ENCODE results near the gene DSCAML1. TPM values are rescaled to one million over a fixed set of nuclear protein-coding genes. Genes with fewer than 3 reads are reported as not detected.

DSCAML1 gene
- total and polyA plus RNA-seq, 8 donors, result 0.08 to 2.9 (median 0.45) TPM

DNA sequence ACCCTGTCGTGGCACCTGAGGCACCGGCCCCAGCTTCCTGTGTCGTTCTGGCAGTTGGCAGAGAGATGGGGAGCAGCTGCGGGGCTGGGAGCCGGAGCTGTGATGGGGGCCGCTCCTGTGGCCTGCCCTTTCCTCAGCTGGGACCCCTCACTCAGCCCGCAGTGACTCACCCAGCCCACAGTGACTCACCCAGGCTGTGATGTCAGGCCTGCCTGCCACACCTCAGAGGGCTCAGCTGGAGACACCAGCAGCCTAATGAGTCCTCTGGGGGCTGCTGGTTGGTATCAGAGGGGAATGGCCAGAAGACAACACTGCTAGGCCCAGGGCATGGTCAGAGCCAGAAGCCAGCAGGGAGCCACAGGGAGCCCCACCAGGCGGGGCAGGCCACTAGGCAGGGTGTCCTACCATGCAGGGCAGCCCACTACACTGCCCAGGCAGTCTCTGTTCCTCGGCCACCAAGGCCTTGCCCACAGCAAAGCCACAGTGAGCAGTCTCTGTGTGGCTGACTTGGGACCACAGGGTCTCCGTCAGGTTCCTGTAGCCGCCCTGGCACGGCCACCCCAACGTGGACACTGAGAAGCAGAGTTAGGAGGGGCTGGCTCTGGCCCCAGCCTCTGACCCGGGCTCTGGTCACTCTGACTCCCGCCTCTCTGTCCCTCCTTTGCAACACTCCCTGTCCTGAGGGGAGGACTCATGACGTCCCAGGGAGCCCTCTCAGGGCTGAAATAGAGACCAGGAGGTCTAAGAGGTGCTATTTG lies 31.8 kb upstream of the DSCAML1 start:
- 62 to 82% (median 64%) methylated on average over 4 to 16 of the region's 16 CpGs for WGBS, 5 donors
- Histone ChIP-seq H3K27ac (peak overlapping the region; percentile 39 to 73 (median 59)), H3K4me3 (no peak overlapping the region), H3K4me1 (peaks cover 19 to 67% (median 51%) of the 10 kb centered on the region in 4 donors), H3K36me3 (no peaks in the 10 kb centered on the region), H3K27me3 (peaks cover 0 to 15% (median 0%) of the 10 kb centered on the region in 3 donors), H3K9me3 (no peaks in the 10 kb centered on the region)
- DNase-seq, result peak; percentile 42 to 86
- intact Hi-C loops (cut with DNase I; ENCODE audit: low total_unique reads), result no loop called here
- TF ChIP-seq, protein P1, sequence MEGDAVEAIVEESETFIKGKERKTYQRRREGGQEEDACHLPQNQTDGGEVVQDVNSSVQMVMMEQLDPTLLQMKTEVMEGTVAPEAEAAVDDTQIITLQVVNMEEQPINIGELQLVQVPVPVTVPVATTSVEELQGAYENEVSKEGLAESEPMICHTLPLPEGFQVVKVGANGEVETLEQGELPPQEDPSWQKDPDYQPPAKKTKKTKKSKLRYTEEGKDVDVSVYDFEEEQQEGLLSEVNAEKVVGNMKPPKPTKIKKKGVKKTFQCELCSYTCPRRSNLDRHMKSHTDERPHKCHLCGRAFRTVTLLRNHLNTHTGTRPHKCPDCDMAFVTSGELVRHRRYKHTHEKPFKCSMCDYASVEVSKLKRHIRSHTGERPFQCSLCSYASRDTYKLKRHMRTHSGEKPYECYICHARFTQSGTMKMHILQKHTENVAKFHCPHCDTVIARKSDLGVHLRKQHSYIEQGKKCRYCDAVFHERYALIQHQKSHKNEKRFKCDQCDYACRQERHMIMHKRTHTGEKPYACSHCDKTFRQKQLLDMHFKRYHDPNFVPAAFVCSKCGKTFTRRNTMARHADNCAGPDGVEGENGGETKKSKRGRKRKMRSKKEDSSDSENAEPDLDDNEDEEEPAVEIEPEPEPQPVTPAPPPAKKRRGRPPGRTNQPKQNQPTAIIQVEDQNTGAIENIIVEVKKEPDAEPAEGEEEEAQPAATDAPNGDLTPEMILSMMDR (IDR thresholded peaks at IDR 0.05), result no peak
- TF ChIP-seq POLR2AphosphoS5 (IDR thresholded peaks at IDR 0.05), result peak in 1 of 3 donors; percentile 50

DNA sequence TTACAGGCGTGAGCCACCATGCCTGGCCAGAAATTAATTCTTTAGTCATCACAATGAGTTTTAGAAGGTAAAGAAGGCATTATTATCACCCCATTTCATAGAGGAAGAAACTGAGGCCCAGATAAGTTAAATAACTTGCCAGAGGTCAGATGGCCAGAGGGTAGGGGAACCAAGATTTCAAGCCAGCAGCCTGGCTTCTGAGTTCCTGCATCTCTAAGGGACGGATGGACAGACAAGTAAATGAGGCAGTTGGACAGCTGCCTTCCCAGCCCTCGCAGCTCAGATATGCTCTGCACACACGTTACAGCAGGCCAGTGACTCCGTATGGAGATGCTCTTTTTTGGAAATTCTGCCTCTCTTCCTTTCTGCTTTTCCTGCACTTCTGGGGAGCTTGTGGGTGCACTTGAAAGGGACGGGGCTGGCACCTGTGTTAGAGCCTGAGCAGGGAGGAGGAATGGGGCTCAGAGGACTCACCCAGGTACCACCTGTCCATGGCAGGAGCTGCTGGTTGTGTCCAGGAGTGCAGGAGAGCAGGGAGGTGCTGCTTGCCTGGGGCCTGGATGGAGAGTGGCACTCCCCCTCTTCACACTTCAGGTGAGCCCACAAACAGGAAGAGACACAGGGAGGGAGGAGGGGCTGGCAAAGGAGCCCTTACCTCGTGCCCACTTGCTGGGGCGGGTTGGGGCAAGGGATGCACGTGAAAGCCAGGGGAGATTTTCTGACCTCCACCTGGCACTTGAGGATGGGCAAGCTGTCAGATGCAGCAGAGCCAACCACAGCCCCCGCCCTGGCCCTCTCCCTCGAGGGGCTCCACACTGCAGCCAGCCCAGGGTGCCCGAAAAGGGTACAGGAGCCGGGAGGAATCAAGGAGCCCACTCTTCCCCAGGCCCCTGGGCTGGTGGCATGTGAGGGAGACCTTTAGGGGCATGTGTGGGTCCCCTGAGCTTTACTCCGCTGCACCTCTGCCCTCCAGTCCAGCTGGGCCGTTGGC lies 30.8 kb upstream of the DSCAML1 start:
- TF ChIP-seq EP300 (IDR thresholded peaks at IDR 0.05), result no peak
- TF ChIP-seq, protein P1 (IDR thresholded peaks at IDR 0.05), result no peak
- TF ChIP-seq POLR2A (IDR thresholded peaks at IDR 0.05), result no peak
- TF ChIP-seq POLR2AphosphoS5 (IDR thresholded peaks at IDR 0.05), result no peak
- intact Hi-C loops (cut with DNase I; ENCODE audit: low total_unique reads), result no loop called here
- Histone ChIP-seq H3K4me1 (peaks cover 11 to 71% (median 50%) of the 10 kb centered on the region in 4 donors), H3K4me3 (no peak overlapping the region), H3K27ac (peak overlapping the region in 4 of 5 donors; percentile 57 to 73 (median 62)), H3K27me3 (peaks cover 0 to 15% (median 0%) of the 10 kb centered on the region in 3 donors), H3K36me3 (no peaks in the 10 kb centered on the region), H3K9me3 (no peaks in the 10 kb centered on the region)
- 60 to 78% (median 71%) methylated on average over 11 to 15 of the region's 15 CpGs for WGBS, 5 donors
- peak; percentile 24 to 55 for DNase-seq

DNA sequence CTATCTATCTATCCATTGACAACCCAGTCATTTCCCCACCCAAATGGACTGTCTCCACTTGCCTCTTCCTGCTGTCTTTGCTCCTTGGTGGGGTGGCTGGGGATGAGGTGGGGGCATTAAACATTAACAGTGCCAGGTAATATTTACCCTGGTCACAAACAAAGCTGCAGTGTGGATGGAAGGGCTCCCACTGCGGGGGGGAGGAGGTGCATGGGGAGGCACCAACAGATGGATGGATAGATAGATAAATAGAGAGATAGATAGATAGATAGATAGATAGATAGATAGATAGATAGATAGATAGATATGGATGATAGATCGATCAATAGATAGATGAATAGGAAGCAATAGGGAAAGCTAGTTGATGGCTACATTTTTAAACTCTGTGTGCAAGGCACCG lies 29.8 kb upstream of the DSCAML1 start:
- H3K9me3 ChIP-seq, result no peaks in the 10 kb centered on the region
- H3K4me1 ChIP-seq, result peaks cover 11 to 75% (median 52%) of the 10 kb centered on the region in 4 donors
- H3K27ac ChIP-seq, result no peak overlapping the region
- peaks cover 0 to 22% (median 0%) of the 10 kb centered on the region in 3 donors for H3K27me3 ChIP-seq
- H3K36me3 ChIP-seq, result no peaks in the 10 kb centered on the region
- peak in 1 of 2 donors; percentile 11 for DNase-seq
- intact Hi-C loops (cut with DNase I; ENCODE audit: low total_unique reads), result no loop called here
- no peak for TF ChIP-seq EP300 (IDR thresholded peaks at IDR 0.05)
- TF ChIP-seq POLR2A (IDR thresholded peaks at IDR 0.05), result no peak
- no peak for TF ChIP-seq POLR2AphosphoS5 (IDR thresholded peaks at IDR 0.05)
- TF ChIP-seq, protein P1 (IDR thresholded peaks at IDR 0.05), result no peak
- 69 to 75% (median 73%) methylated on average over 3 of the region's 3 CpGs for WGBS, 5 donors
- H3K4me3 ChIP-seq, result no peak overlapping the region

DNA sequence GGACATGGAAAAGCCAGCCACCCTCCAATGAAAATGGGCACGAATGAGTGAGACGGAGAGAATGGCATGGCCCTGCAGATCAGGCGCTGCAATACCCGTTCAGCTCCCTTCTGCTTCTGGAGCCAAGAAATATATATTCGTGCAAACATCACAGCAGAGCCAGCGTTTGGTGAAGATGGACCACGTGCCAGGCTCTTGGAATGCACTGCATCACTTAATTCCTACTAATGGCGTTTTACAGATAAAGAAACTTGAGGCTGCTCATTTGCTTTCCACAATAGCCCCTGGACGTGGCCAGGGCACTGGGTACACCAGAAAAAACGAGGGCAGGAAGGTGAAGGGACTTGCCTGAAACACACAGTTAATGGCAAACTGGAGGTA lies 29.2 kb upstream of the DSCAML1 start:
- Histone ChIP-seq H3K9me3 (no peaks in the 10 kb centered on the region), H3K4me1 (peaks cover 11 to 73% (median 52%) of the 10 kb centered on the region in 4 donors), H3K4me3 (no peak overlapping the region), H3K27me3 (peaks cover 0 to 29% (median 0%) of the 10 kb centered on the region in 3 donors), H3K27ac (no peak overlapping the region), H3K36me3 (no peaks in the 10 kb centered on the region)
- intact Hi-C loops (cut with DNase I; ENCODE audit: low total_unique reads), result no loop called here
- DNase-seq, result peak; percentile 20 to 25
- TF ChIP-seq POLR2A (IDR thresholded peaks at IDR 0.05) (no peak), EP300 (IDR thresholded peaks at IDR 0.05) (no peak), POLR2AphosphoS5 (IDR thresholded peaks at IDR 0.05) (no peak)
- TF ChIP-seq, protein P1 (IDR thresholded peaks at IDR 0.05), result no peak
- WGBS, 5 donors, result 42 to 58% (median 56%) methylated on average over 9 to 10 of the region's 10 CpGs
